Adipocyte (in vitro differentiated cells): ENCODE results near the gene ZSCAN5B.
"Not testable (repeated sequence)": the region's sequence is repeated elsewhere in the genome, so short reads cannot be mapped to it uniquely, and the experiment has no call there.

Source experiments
- DNase-seq: peaks from one replicate; pipeline ENCODE4 v3.0.0-alpha.2; 2015; ENCODE audit warnings: low read depth
- H3K27me3 ChIP-seq: replicated peaks from 2 replicates; pipeline ENCODE4 v1.7.0; 2013; ENCODE audit warnings: mild to moderate bottlenecking, low read length, moderate library complexity; ENCODE audit not compliant: control insufficient read depth, insufficient read depth
- H3K36me3 ChIP-seq: 2 replicates; pipeline ENCODE4 v1.7.0; 2013; ENCODE audit warnings: low read length, mild to moderate bottlenecking, moderate library complexity; ENCODE audit not compliant: control insufficient read depth, insufficient read depth, severe bottlenecking
- H3K4me1 ChIP-seq: 2 replicates; pipeline ENCODE4 v1.7.0; 2013; ENCODE audit warnings: mild to moderate bottlenecking, low read length, moderate library complexity; ENCODE audit not compliant: control insufficient read depth, insufficient read depth
- H3K4me3 ChIP-seq: 2 replicates; pipeline ENCODE4 v1.7.0; 2013; ENCODE audit warnings: mild to moderate bottlenecking, low read length, moderate library complexity
- H3K9ac ChIP-seq: 2 replicates; pipeline ENCODE4 v1.7.0; 2013; ENCODE audit warnings: mild to moderate bottlenecking, low read length, moderate library complexity
- H3K9me3 ChIP-seq: 2 replicates; pipeline ENCODE4 v1.7.0; 2013; ENCODE audit warnings: mild to moderate bottlenecking, low read length, moderate library complexity; ENCODE audit not compliant: control insufficient read depth

ZSCAN5B gene

GRCh38 chr19:56156768-56157167 lies 40.8 kb downstream of the ZSCAN5B start:
- no peak for DNase-seq
- Histone ChIP-seq H3K4me3 (no peak overlapping the region), H3K9ac (no peak overlapping the region), H3K9me3 (no peaks in the 10 kb centered on the region), H3K27me3 (no peaks in the 10 kb centered on the region), H3K4me1 (no peaks in the 10 kb centered on the region), H3K36me3 (peaks cover 39% of the 10 kb centered on the region)

- no peak overlapping the region for H3K4me3 ChIP-seq
- H3K4me1 ChIP-seq = no peaks in the 10 kb centered on the region
- peaks cover 30% of the 10 kb centered on the region for H3K36me3 ChIP-seq
- no peaks in the 10 kb centered on the region for H3K9me3 ChIP-seq
- H3K9ac ChIP-seq = no peak overlapping the region
- no peaks in the 10 kb centered on the region for H3K27me3 ChIP-seq
- DNase-seq = no peak
Measured at GRCh38 chr19:56155124-56155687, 42.4 kb downstream of the ZSCAN5B start.

- no peaks in the 10 kb centered on the region for H3K9me3 ChIP-seq
- H3K9ac ChIP-seq = no peak overlapping the region
- H3K36me3 ChIP-seq = peaks cover 17% of the 10 kb centered on the region
- H3K27me3 ChIP-seq = no peaks in the 10 kb centered on the region
- DNase-seq = no peak
- no peaks in the 10 kb centered on the region for H3K4me1 ChIP-seq
- no peak overlapping the region for H3K4me3 ChIP-seq
Measured at GRCh38 chr19:56153507-56153906, 44.1 kb downstream of the ZSCAN5B start.

- H3K27me3 ChIP-seq = no peaks in the 10 kb centered on the region
- no peaks in the 10 kb centered on the region for H3K4me1 ChIP-seq
- H3K36me3 ChIP-seq = peaks cover 17% of the 10 kb centered on the region
- H3K9ac ChIP-seq = no peak overlapping the region
- H3K9me3 ChIP-seq = no peaks in the 10 kb centered on the region
- no peak overlapping the region for H3K4me3 ChIP-seq
- DNase-seq = no peak
Measured at GRCh38 chr19:56152644-56153043, 44.9 kb downstream of the ZSCAN5B start.

- H3K9me3 ChIP-seq = no peaks in the 10 kb centered on the region
- peaks cover 9% of the 10 kb centered on the region for H3K36me3 ChIP-seq
- no peak overlapping the region for H3K9ac ChIP-seq
- no peaks in the 10 kb centered on the region for H3K27me3 ChIP-seq
- H3K4me1 ChIP-seq = no peaks in the 10 kb centered on the region
- DNase-seq = no peak
- H3K4me3 ChIP-seq = no peak overlapping the region
Measured at GRCh38 chr19:56150358-56150757, 47.2 kb downstream of the ZSCAN5B start.

GRCh38 chr19:56149656-56150038 lies 47.9 kb downstream of the ZSCAN5B start:
- H3K36me3 ChIP-seq = peaks cover 2% of the 10 kb centered on the region
- H3K27me3 ChIP-seq = no peaks in the 10 kb centered on the region
- H3K4me1 ChIP-seq = no peaks in the 10 kb centered on the region
- no peak for DNase-seq
- no peak overlapping the region for H3K9ac ChIP-seq
- H3K4me3 ChIP-seq = no peak overlapping the region
- no peaks in the 10 kb centered on the region for H3K9me3 ChIP-seq

- H3K4me3 ChIP-seq, H3K36me3 ChIP-seq, DNase-seq, H3K9ac ChIP-seq, H3K9me3 ChIP-seq, H3K27me3 ChIP-seq, H3K4me1 ChIP-seq: not testable (repeated sequence)
Measured at GRCh38 chr19:56148955-56149655, 48.5 kb downstream of the ZSCAN5B start.

GRCh38 chr19:56148096-56148495 lies 49.5 kb downstream of the ZSCAN5B start:
- Histone ChIP-seq H3K27me3 (no peaks in the 10 kb centered on the region), H3K4me3 (no peak overlapping the region), H3K4me1 (peaks cover 2% of the 10 kb centered on the region), H3K9me3 (no peaks in the 10 kb centered on the region), H3K9ac (no peak overlapping the region), H3K36me3 (no peaks in the 10 kb centered on the region)
- DNase-seq = no peak

GRCh38 chr19:56147307-56147706 lies 50.3 kb downstream of the ZSCAN5B start:
- Histone ChIP-seq H3K4me3 (no peak overlapping the region), H3K9me3 (no peaks in the 10 kb centered on the region), H3K36me3 (no peaks in the 10 kb centered on the region), H3K4me1 (peaks cover 4% of the 10 kb centered on the region), H3K9ac (no peak overlapping the region), H3K27me3 (no peaks in the 10 kb centered on the region)
- DNase-seq = no peak

GRCh38 chr19:56146904-56147303 lies 50.7 kb downstream of the ZSCAN5B start:
- Histone ChIP-seq H3K27me3 (no peaks in the 10 kb centered on the region), H3K4me1 (peaks cover 8% of the 10 kb centered on the region), H3K9ac (no peak overlapping the region), H3K9me3 (no peaks in the 10 kb centered on the region), H3K4me3 (no peak overlapping the region), H3K36me3 (no peaks in the 10 kb centered on the region)
- DNase-seq = no peak

GRCh38 chr19:56145698-56146097 lies 51.9 kb downstream of the ZSCAN5B start:
- no peak for DNase-seq
- Histone ChIP-seq H3K27me3 (no peaks in the 10 kb centered on the region), H3K9me3 (no peaks in the 10 kb centered on the region), H3K4me3 (no peak overlapping the region), H3K4me1 (peaks cover 12% of the 10 kb centered on the region), H3K9ac (no peak overlapping the region), H3K36me3 (no peaks in the 10 kb centered on the region)

GRCh38 chr19:56144831-56145230 lies 52.8 kb downstream of the ZSCAN5B start:
- Histone ChIP-seq H3K4me1 (peaks cover 16% of the 10 kb centered on the region), H3K9ac (no peak overlapping the region), H3K4me3 (no peak overlapping the region), H3K27me3 (no peaks in the 10 kb centered on the region), H3K36me3 (no peaks in the 10 kb centered on the region), H3K9me3 (no peaks in the 10 kb centered on the region)
- no peak for DNase-seq
